Measurements from ENCODE around the gene ZNF699. TPM values are rescaled to one million over a fixed set of nuclear protein-coding genes. Genes with fewer than 3 reads are reported as not detected.

The ZNF699 gene
- total RNA-seq, 1 donor from 2014 or later: 9.7 TPM

DNA sequence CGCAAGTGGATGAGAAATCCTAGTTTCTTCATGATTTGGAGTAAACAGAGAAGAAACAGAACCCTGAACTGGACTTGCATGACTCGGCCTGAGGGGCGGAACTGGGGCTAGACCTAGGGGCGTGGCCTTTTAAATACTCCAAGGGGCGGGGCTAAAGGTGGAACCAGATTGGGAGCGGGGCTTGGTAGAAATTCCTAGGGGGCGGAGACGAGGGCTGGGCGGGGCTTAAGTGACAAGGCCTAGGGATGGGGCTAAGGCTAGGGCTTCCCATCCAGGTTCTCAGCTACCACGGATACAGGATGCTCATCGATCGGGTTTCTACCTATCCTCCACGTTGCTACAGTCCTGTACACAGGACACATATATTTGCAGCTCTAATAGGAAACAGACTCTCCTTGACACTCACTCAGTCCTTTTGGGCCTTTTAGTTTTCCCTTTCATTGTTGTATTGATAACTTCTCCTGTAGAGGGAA lies 372 bp upstream of the ZNF699 start:
- peaks cover 10% of the 10 kb centered on the region for H3K36me3 Mint-ChIP-seq (ENCODE audit: unreplicated experiment)
- peaks cover 14% of the 10 kb centered on the region for H3K9me3 Mint-ChIP-seq (ENCODE audit: unreplicated experiment)
- H3K4me1 Mint-ChIP-seq (ENCODE audit: low read depth, unreplicated experiment): no peaks in the 10 kb centered on the region
- no peak for TF ChIP-seq CTCF (IDR thresholded peaks at IDR 0.05; ENCODE audit: partially characterized antibody, unreplicated experiment)
- peak overlapping the region; percentile 81 for H3K27ac Mint-ChIP-seq (ENCODE audit: unreplicated experiment)
- peaks cover 2% of the 10 kb centered on the region for H3K27me3 Mint-ChIP-seq (ENCODE audit: unreplicated experiment)
- H3K4me3 Mint-ChIP-seq (ENCODE audit: unreplicated experiment): peak overlapping the region; percentile 88
- peak; percentile 90 for DNase-seq

- no peak for TF ChIP-seq CTCF (IDR thresholded peaks at IDR 0.05; ENCODE audit: partially characterized antibody, unreplicated experiment)
- peak overlapping the region; percentile 3 for H3K27ac Mint-ChIP-seq (ENCODE audit: unreplicated experiment)
- H3K4me3 Mint-ChIP-seq (ENCODE audit: unreplicated experiment): peak overlapping the region; percentile 95
- no peaks in the 10 kb centered on the region for H3K4me1 Mint-ChIP-seq (ENCODE audit: low read depth, unreplicated experiment)
- no peak for DNase-seq
- H3K36me3 Mint-ChIP-seq (ENCODE audit: unreplicated experiment): peaks cover 17% of the 10 kb centered on the region
- H3K9me3 Mint-ChIP-seq (ENCODE audit: unreplicated experiment): peaks cover 16% of the 10 kb centered on the region
- peaks cover 2% of the 10 kb centered on the region for H3K27me3 Mint-ChIP-seq (ENCODE audit: unreplicated experiment)
Observed at GRCh38 chr19:9308091-9308770, 1.4 kb downstream of the ZNF699 start.

DNA sequence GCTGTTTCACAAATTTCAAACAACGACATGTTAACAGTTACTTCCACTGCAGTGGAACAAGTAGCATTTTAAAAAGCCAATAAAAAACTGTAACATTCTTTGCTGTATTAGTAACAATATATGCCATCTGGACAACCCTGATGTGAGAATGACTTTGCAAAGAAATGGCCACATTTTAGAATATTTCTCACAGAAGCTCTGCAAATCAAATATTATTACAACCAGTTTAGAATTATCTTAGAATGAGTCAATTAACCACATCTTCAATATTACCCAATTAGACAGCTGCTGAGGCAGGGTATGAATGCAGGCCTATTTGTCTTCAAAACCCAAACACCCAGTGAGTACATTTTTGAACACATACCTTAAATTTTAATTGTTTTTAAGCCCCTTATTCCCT lies 3.2 kb downstream of the ZNF699 start:
- DNase-seq: no peak
- peaks cover 25% of the 10 kb centered on the region for H3K36me3 Mint-ChIP-seq (ENCODE audit: unreplicated experiment)
- peaks cover 5% of the 10 kb centered on the region for H3K27me3 Mint-ChIP-seq (ENCODE audit: unreplicated experiment)
- no peak overlapping the region for H3K4me3 Mint-ChIP-seq (ENCODE audit: unreplicated experiment)
- TF ChIP-seq CTCF (IDR thresholded peaks at IDR 0.05; ENCODE audit: partially characterized antibody, unreplicated experiment): no peak
- peaks cover 21% of the 10 kb centered on the region for H3K9me3 Mint-ChIP-seq (ENCODE audit: unreplicated experiment)
- no peaks in the 10 kb centered on the region for H3K4me1 Mint-ChIP-seq (ENCODE audit: low read depth, unreplicated experiment)
- no peak overlapping the region for H3K27ac Mint-ChIP-seq (ENCODE audit: unreplicated experiment)

DNA sequence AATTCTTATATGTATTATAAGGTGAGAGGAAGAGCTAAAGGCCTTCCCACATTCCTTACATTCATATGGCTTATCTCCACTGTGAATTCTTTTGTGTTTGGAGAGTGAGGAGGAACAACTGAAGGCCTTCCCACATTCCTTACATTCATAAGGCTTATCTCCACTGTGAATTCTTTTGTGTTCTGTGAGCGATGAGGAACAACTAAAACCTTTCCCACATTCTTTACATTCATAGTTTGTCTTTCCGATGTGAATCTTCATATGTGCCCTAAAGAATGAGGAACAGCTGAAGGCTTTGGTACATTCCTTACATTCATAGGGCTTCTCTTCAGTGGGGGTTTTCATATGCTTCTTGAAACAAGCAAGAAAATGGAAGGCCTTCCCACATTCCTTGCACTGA lies 13.3 kb downstream of the ZNF699 start:
- Mint-ChIP-seq H3K27me3 (ENCODE audit: unreplicated experiment) (peaks cover 2% of the 10 kb centered on the region), H3K27ac (ENCODE audit: unreplicated experiment) (no peak overlapping the region), H3K9me3 (ENCODE audit: unreplicated experiment) (peaks cover 21% of the 10 kb centered on the region), H3K4me1 (ENCODE audit: low read depth, unreplicated experiment) (no peaks in the 10 kb centered on the region), H3K36me3 (ENCODE audit: unreplicated experiment) (peaks cover 76% of the 10 kb centered on the region), H3K4me3 (ENCODE audit: unreplicated experiment) (no peak overlapping the region)
- no peak for DNase-seq
- TF ChIP-seq CTCF (IDR thresholded peaks at IDR 0.05; ENCODE audit: partially characterized antibody, unreplicated experiment): no peak

- no peak for DNase-seq
- peaks cover 17% of the 10 kb centered on the region for H3K9me3 Mint-ChIP-seq (ENCODE audit: unreplicated experiment)
- H3K4me3 Mint-ChIP-seq (ENCODE audit: unreplicated experiment): no peak overlapping the region
- no peak overlapping the region for H3K27ac Mint-ChIP-seq (ENCODE audit: unreplicated experiment)
- H3K4me1 Mint-ChIP-seq (ENCODE audit: low read depth, unreplicated experiment): no peaks in the 10 kb centered on the region
- peaks cover 2% of the 10 kb centered on the region for H3K27me3 Mint-ChIP-seq (ENCODE audit: unreplicated experiment)
- peaks cover 67% of the 10 kb centered on the region for H3K36me3 Mint-ChIP-seq (ENCODE audit: unreplicated experiment)
- TF ChIP-seq CTCF (IDR thresholded peaks at IDR 0.05; ENCODE audit: partially characterized antibody, unreplicated experiment): no peak
Observed at GRCh38 chr19:9295411-9295849, 14.2 kb downstream of the ZNF699 start.
